ENCODE results near the gene MSRB2.

DNA sequence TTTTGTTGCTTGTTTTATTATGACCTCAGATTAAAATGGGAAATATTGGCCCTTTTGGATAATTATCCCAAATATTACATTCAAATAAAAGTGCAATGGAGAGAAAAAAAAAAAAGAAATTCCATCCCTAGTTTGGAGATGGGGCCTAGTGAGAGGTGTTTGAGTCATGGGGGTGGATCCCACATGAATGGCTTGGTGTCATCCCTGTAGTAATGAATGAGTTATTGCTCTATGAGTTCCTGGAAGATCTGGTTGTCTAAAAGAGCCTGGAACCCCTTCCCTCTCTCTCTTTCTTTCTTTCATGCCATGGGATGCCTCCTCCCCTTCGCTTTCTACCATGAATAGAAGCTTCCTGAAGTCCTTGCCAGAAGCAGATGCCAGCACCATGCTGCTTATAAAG lies 44.3 kb downstream of the MSRB2 start:
- TF ChIP-seq EZH2 (optimal IDR thresholded peaks at IDR 0.05; ENCODE audit: low read depth, low read length) (no peak), CTCF (IDR thresholded peaks at IDR 0.05; ENCODE audit: low read length) (no peak)

Data from MM.1S (cell line).